HPDE6-E6E7 (cell line): Measurements from ENCODE around the gene DRP2.
A peak's percentile ranks its signal among the peaks of the same experiment; 100 is the strongest.
"Not testable (repeated sequence)": the region's sequence is repeated elsewhere in the genome, so short reads cannot be mapped to it uniquely, and the experiment has no call there.

ENCODE experiments used
- DNase-seq: peaks from one replicate; pipeline ENCODE4 v3.0.0; 2011; ENCODE audit warnings: missing footprints; ENCODE audit errors: extremely low spot score

The DRP2 gene

DNA sequence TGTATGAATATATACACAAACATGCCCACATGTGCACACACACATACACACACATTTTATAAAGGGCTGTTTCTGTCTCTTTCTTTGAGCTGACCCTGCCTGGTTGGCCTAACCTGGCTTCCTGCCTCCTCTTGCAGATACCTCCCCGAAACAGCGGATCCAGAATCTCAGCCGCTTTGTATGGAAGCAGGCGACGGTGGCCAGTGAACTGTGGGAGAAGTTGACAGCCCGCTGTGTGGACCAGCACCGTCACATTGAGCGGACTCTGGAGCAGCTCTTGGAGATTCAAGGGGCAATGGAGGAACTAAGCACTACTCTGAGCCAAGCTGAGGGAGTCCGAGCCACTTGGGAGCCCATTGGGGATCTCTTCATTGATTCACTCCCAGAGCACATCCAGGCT is 21.9 kb downstream of the DRP2 start:
- no peak for DNase-seq

DNA sequence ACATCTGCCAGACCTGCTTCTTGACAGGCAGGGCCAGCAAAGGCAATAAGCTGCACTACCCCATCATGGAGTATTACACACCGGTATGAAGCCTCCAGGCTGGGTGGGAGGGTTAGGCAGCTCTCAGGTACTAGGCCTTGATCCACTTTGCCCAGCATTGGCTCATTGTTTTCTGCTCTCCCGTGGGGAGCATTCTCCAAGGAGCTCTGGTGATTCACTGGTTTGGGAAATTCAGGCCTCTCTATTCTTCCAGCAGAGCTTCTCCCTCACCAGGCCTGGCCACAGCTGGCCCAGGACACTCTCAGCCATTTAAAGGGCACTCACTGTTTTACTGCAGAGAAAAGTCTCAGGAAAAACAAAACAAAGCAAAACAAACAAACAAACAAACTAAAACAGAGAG is 33.0 kb downstream of the DRP2 start:
- no peak for DNase-seq

DNA sequence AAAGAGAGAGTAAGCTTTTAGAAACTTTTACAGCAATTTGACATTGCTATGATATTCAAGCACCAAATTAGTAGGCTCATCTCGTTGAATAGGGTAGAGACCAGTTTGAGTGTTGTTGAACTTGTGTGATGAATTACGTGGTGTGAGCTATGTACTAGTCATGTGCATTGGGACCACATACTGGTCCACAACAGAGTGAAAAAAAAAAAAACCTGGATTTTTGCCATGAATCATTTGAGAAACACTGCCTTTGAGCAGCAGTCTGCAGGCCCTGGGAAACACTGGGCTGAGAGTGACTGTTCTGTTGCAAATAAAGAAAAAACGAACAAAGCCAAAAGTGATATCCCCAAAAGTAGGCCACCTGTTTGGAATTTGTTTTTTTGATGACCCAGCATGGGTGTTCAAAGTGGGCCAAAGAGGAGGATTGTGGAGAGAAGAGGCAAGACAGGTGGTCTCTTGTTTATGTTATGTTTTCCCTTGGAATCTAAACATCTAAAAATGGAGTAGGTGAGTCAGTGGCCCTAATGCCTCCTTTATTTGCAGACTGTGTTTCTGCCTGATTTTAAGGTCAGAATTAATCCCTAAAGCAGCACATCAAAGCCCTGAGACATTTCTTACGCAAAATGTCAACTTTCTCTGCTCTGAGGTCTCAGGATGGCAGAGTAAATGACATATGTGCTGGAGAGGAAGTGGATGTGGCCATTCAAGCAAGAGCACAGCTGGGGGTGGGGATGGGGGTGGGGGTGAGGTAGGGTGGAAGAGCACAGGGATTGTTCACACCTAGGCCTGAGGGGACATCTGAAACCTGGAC is 38.1 kb downstream of the DRP2 start:
- DNase-seq, result no peak

DNA sequence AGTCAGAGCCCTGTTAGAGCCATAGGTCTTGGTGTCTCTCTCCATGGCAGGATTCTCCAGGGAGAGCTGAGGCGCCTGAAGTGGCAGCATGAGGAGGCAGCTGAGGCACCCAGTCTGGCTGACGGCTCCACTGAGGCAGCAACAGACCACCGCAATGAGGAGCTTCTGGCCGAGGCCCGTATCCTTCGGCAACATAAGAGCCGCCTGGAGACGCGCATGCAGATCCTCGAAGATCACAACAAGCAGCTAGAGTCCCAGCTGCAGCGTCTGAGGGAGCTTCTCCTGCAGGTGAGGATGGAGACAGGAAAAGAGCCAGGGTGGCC is 38.6 kb downstream of the DRP2 start:
- DNase-seq, result no peak

DNA sequence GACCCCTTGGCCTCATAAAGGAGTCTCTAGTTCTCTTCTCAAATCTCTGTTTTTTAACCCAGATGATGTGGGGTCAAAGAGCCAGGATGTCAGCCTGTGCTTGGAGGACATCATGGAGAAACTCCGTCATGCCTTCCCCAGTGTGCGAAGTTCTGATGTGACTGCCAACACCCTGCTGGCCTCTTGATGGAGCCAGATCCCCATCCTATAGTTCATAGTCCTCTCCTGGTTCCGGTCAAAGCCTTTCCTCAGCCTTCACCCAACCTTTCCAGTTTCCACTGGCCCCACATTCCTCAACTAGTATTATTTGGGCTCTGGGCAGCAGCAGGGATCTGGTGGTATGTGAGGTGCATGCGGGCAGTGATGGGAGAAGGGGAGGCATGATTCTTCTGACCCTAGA is 40.8 kb downstream of the DRP2 start:
- no peak for DNase-seq

DNA sequence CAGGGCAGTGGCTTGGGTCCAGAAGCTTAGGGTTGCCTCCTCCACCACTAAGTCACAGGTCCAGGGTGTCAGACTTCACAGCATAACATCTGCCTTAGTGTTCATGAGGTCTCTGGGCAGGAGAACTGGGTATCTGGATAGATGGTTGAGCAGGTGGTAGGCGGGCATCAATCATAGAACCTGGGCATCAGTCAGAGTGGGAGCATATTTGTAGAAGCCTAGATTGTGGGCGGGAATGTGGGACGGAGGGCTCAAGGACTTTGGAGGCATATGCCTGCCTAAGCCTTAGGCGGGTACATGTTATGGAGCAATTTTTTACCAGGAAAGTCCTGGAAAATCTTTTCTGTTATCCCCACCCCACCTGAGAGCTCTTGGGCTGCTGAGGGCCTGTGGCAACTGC is 43.0 kb downstream of the DRP2 start:
- no peak for DNase-seq

DNA sequence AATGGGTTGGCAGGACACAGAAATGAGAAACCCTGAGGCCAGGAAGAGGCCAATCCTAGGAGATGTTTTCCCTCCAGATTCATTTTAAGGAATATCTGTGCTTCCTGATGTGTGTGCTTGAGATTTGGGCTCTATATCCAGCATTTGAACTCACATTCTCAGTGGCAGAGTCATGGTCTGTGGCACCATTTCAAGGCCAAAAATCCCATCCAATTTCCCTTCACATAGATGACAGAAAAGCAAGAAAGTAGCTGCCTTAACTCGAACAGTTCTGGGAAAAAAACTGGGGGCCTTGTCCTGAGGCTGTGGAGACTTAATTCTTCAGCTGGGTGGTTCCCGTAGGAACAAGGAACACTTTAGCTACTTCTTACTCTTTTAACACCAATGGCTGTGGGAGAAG is 44.2 kb downstream of the DRP2 start:
- DNase-seq, result no peak

DNA sequence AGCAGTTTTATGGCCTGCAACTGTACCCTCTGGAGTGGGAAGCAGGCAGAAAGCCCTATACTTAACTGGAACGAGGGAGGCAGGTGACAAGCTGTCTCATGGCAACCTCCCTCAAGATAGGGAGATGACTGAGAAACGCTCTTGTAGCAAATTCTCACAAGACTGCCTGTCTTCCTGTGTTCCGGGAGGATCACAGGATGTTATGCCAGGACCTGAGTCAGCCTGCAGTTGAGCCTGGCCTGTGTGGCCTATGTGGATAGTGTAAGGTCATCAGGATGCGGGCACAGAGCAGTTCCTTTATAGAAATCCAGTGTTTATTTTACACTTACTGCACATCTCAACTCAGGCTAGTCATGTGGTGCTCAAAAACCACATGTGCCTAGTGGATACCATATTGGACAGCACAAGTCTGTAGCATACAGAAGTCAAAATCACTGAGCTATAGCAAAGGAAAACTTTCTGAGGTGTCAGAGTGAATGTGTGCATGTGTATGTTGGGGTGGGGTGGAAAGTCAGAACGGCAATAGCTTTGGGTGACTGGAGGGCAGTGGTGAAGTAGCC is 46.4 kb downstream of the DRP2 start:
- DNase-seq, result no peak

DNA sequence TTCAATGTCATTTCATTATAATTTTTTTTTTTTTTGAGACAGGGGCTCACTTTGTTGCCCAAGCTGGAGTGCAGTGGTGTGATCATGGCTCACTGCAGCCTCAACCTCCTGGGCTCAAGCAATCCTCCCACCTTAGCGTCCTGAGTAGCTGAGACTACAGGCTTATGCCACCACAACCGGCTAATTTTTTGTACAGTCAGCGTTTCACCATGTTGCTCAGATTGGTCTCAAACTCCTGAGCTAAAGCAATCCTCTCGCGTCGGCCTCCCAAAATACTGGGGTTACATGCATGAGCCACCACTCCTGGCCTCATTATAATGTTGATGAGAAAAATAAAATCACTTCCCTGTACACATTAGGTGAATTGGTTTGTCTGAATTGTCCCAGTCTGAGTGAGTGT is 54.6 kb downstream of the DRP2 start:
- no peak for DNase-seq

DNA sequence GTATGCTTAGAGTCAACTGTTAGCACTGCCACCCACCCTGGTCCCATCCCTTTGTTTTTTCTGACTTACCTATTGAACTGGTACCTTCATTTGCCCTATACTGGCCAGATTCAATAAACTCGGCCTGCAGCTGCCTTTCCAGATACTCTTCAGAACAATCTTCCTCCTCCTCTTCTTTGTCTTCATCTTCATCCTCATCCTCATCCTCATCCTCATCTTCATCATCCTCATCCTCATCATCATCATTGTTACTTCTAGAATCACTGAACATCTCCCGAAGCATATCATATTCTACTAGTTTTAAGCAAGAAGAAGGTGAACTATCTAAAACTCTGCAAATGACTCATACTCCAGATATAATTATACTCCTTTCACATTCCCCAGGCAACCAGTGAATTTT is 56.7 kb downstream of the DRP2 start:
- no peak for DNase-seq

DNA sequence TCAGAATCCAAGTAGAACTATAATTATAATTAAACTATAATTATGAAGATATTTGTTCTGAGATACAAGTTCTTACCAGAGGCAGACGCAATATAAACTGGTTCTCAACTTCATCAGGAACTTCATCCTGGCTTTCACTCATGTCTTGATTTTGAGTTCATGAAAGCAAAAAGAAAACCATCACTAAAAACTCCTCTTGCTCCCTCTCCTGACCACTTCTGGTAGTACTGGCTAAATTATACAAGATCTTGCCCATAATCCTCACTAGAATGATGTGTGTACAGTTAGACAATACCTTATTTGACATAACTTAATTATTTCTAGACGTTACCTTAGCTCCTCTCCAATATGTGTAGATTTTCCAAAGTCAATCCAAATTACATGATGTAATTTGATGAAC is 67.8 kb downstream of the DRP2 start:
- DNase-seq, result peak; percentile 11

DNA sequence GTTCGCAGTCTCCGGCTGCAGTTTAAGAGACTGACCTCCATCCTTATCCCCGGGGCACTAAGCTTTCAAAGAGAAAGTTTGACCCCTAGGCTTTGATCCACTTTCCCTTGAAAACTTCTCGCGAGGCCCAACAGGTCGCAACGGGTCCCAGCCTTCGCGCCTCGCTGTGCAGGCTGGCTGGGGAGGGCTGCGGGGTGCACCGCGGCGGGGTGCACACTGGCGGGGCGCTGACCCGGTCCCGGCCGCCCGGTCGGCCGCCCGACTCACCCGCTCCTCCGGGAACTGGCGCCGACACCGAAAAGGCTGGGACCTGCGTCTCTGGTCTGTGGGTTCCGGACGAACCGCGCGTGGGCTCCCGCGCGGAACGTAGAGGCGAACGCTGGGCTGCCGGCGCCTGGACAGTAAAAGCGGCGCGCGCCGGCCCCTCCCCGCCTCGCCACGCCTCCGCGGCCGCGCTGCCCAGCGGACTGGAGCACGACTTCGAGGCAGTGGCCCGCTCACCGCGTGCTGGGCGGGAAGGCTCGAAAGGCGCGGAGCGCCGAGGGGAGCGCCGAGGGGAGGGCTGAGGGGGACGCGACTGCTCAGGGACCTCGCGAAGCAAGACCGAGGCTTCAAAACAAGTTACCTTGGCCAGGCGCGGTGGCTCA is 71.5 kb downstream of the DRP2 start, which contains the start of gene TAF7L:
TAF7L (minus strand) TSS at position 378 of the 647 bp plus-strand sequence. CDS start 3,791 bp downstream, outside the sequence.
- no peak for DNase-seq

DNA sequence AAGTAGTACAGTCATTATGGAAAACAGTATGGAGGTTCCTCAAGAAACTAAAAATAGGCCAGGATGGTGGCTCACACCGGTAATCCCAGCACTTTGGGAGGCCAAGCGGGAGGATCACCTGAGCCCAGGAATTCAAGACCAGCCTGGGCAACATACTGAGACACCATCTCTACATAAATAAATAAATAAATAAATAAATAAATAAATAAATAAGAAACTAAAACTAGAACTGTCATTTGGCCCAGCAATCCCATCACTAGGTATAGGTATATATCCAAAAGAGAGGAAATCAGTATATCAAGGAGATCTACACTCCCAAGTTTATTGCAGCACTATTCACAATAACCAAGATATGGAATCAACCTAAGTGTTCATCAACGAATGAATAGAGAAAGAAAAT is 76.0 kb downstream of the DRP2 start:
- DNase-seq, result not testable (repeated sequence)

DNA sequence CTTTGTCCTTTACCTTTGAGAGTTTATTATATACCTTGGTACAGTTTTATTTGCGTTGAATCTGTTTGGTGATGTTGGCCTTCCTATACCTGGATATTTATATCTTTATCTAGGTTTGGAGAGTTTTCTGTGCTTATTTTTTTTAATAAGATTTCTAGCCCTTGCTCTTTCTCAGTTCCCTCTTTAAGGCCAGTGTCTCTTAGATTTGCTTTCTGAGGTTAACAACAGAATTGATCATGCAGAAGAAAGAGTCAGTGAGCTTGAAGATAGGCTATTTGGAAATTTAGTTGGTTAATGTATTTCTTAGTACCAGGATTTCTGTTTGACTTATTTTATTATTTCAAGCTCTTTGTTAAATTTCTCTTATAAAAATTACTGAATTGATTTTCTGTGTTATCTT is 84.2 kb downstream of the DRP2 start:
- no peak for DNase-seq
